Measurements from ENCODE around the gene GRIK4.
"Not testable (repeated sequence)": the region's sequence is repeated elsewhere in the genome, so short reads cannot be mapped to it uniquely, and the experiment has no call there.

The GRIK4 gene

GRCh38 chr11:120606211-120607010, 94.9 kb downstream of the GRIK4 start:
- DNase-seq (ENCODE audit: low spot score) = no peak

GRCh38 chr11:120608061-120608460, 96.5 kb downstream of the GRIK4 start:
- DNase-seq (ENCODE audit: low spot score) = no peak

GRCh38 chr11:120608760-120609211, 97.2 kb downstream of the GRIK4 start:
- DNase-seq (ENCODE audit: low spot score) = no peak

- DNase-seq (ENCODE audit: low spot score) = no peak
Measured at GRCh38 chr11:120610111-120610510, 98.6 kb downstream of the GRIK4 start.

GRCh38 chr11:120611581-120611980, 100.0 kb downstream of the GRIK4 start:
- DNase-seq (ENCODE audit: low spot score) = no peak

GRCh38 chr11:120612513-120613263, 101.1 kb downstream of the GRIK4 start:
- DNase-seq (ENCODE audit: low spot score) = no peak

GRCh38 chr11:120613264-120614226, 102.0 kb downstream of the GRIK4 start:
- no peak for DNase-seq (ENCODE audit: low spot score)

GRCh38 chr11:120615391-120615790, 103.8 kb downstream of the GRIK4 start:
- no peak for DNase-seq (ENCODE audit: low spot score)

- no peak for DNase-seq (ENCODE audit: low spot score)
Measured at GRCh38 chr11:120618399-120618798, 106.9 kb downstream of the GRIK4 start.

- peak; percentile 41 for DNase-seq (ENCODE audit: low spot score)
Measured at GRCh38 chr11:120622189-120622875, 110.8 kb downstream of the GRIK4 start.

GRCh38 chr11:120624992-120625391, 113.4 kb downstream of the GRIK4 start:
- DNase-seq (ENCODE audit: low spot score) = not testable (repeated sequence)

- DNase-seq (ENCODE audit: low spot score) = no peak
Measured at GRCh38 chr11:120625565-120625964, 114.0 kb downstream of the GRIK4 start.

- DNase-seq (ENCODE audit: low spot score) = no peak
Measured at GRCh38 chr11:120626791-120627190, 115.2 kb downstream of the GRIK4 start.

- no peak for DNase-seq (ENCODE audit: low spot score)
Measured at GRCh38 chr11:120627327-120628163, 116.0 kb downstream of the GRIK4 start.

GRCh38 chr11:120629407-120630080, 118.0 kb downstream of the GRIK4 start:
- DNase-seq (ENCODE audit: low spot score) = no peak

- DNase-seq (ENCODE audit: low spot score) = no peak
Measured at GRCh38 chr11:120630122-120630521, 118.6 kb downstream of the GRIK4 start.

GRCh38 chr11:120632579-120632978, 121.0 kb downstream of the GRIK4 start:
- DNase-seq (ENCODE audit: low spot score) = peak; percentile 43

- DNase-seq (ENCODE audit: low spot score) = no peak
Measured at GRCh38 chr11:120633616-120634393, 122.3 kb downstream of the GRIK4 start.

- no peak for DNase-seq (ENCODE audit: low spot score)
Measured at GRCh38 chr11:120634706-120635105, 123.2 kb downstream of the GRIK4 start.
